Kidney glomerular epithelial cell (primary cell): ENCODE data around the gene SLC34A2.
"Not testable (repeated sequence)": the region's sequence is repeated elsewhere in the genome, so short reads cannot be mapped to it uniquely, and the experiment has no call there.

Experiments used
- DNase-seq: peaks from one replicate; lab custom pipeline; 2025; lab: John Stamatoyannopoulos, UW

SLC34A2 gene, protein sequence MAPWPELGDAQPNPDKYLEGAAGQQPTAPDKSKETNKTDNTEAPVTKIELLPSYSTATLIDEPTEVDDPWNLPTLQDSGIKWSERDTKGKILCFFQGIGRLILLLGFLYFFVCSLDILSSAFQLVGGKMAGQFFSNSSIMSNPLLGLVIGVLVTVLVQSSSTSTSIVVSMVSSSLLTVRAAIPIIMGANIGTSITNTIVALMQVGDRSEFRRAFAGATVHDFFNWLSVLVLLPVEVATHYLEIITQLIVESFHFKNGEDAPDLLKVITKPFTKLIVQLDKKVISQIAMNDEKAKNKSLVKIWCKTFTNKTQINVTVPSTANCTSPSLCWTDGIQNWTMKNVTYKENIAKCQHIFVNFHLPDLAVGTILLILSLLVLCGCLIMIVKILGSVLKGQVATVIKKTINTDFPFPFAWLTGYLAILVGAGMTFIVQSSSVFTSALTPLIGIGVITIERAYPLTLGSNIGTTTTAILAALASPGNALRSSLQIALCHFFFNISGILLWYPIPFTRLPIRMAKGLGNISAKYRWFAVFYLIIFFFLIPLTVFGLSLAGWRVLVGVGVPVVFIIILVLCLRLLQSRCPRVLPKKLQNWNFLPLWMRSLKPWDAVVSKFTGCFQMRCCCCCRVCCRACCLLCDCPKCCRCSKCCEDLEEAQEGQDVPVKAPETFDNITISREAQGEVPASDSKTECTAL

DNA sequence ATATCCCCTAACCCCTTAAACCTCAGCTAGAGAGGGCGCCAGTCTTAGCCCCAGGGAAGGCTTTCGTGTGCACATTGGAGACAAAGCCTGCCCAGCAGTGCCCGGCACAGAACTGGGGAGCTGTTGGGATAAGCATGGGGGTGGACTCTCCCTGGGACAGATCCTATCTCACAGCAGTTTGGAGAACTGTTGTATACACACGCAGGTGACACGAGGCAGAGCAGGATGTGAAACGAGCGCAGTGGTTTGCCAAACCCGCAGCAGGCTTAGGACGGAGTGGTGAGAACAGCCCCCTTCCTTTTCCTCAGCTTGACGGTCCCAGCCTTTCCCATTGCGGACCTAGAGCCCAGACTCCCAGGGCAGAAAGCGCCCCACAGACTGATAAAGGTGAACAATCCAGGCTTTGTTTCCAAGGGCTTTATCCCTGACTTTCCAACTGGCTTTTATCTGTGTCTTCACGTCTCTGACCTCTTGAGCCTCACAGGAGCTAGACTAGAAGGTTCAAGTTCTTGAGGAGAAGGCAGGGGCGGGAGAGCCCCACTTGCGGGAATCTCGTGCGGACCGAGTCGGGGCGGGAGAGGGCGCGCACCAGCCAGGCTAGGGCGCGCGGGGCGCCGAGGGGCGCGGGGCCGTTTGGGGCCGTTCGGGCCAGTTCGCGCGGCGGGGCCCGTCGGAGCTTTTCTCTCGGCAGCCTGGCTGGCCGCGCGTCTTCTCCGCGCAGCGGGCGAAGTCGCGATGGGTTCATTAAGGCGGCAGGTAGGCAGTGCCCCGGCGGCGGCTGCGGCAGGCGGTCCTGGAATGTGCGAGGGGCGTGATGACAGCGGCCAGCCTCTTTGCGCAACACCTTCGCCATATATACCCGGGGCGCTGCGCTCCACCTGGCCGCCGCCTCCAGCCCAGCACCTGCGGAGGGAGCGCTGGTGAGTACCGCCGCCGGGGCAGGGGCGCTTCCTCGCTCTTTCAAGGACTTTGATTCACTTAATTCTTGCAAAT lies at the start of gene SLC34A2:
Gene SLC34A2 (plus strand): TSS at position 881 of the 993 bp plus-strand sequence. CDS start 6,650 bp downstream, outside the sequence.
- no peak for DNase-seq

DNA sequence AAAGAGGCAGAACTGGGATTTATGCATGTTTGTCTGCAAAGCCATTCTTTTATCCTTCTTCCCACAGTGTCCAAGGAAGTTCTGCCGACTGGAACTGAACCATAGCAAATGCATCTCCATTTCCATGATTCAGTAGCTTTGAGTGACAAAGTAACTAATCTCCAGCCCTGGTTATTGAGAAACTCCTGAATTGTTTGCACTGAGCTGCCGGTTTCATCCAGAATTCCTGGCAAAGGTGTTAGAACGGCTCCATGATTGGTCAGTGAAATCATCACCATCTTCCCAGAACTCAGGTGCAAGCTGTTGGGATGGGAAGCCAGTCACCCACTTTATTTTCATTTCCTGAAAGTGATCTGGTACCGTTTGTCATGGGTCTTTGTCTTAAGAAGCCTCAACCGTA lies 47.0 kb upstream of the SLC34A2 start:
- DNase-seq = peak; percentile 55

DNA sequence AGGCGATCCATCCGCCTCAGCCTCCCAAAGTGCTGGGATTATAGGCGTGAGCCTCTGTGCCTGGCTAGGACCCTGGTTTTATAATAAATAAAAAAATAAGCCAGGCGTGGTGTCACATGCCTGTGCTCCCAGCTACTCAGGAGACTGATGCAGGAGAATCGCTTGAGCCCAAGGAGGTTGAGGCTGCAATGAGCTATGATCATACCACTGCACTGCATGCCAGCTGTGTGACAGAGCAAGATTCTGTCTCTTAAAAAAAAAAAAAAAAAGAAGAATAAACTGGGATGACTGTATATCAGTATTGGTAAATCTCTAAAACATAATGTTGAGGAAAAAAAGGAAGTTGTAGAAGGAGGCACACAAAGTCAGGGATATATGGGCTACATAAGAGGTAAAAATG lies 45.7 kb upstream of the SLC34A2 start:
- DNase-seq = no peak

DNA sequence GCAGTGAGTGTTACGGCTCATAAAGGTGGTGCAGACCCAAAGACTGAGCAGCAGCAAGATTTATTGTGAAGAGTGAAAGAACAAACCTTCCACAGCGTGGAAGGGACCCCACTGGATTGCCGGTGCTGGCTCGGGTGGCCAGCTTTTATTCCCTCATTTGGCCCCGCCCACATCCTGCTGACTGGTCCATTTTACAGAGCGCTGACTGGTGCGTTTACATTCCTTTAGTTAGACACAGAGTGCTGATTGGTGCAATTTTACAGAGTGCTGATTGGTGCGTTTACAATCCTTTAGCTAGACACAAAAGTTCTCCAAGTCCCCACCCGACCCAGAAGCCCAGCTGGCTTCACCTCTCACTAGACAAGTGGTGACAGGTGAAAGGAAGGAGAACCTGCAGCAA lies 42.0 kb upstream of the SLC34A2 start:
- DNase-seq = not testable (repeated sequence)

DNA sequence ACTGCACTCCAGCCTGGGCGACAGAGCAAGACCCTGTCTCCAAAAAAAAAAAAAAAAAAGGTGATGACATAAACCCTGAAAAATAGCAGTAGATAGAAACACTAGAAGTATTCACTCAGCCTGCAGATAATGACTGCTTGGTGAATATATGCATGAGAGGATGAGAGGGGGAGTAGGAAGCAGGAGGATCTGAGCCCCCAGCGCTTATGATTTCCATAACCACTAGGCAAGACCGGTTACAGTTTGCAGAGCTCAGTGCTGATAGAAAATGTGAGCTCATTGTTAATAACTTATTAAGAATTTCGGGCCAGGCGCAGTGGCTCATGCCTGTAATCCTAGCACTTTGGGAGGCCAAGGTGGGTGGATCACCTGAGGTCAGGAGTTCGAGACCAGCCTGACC lies 40.8 kb upstream of the SLC34A2 start:
- DNase-seq = no peak

DNA sequence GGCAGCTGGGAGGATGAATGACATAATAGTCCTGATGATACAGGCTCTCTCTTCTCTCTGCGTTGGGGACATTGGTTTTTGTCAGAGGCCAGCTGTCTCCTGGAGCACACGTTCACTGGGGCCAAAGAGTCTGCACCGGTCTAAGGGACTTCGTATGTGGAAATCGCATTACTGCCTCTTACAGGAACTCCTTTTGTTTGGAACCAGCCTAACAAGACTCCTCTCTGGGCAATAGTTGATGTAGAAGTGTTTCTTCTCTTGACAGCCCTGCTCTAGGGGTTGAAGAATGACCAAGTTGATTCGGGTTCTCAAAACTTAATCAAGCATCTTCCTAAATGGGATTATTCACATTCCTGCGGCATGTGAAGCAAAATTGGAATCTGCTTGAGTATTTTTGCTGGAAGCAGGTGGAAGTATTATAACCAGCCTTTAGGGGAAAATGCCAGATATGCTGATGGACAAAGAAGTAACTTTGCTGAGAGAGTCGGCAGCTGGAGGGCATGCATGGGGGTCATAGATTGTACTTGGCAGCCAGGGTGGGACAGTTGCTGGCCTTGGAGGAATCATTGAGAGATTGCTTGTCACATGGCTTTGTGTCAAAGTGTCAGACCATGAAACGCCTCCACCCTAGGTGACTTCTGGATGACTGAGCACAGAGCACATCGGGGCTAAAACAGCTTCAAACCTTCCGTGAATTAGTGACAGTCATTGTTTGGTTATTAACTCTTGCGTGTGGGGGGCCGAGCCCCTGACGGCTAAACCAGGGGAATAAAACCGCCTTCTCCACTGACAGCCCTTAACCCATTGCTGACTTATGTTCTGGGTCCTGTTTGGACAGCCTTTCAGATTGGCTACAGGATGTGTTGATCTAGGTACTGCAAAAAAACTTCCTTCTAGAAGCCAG lies 34.4 kb upstream of the SLC34A2 start:
- DNase-seq = peak; percentile 80

DNA sequence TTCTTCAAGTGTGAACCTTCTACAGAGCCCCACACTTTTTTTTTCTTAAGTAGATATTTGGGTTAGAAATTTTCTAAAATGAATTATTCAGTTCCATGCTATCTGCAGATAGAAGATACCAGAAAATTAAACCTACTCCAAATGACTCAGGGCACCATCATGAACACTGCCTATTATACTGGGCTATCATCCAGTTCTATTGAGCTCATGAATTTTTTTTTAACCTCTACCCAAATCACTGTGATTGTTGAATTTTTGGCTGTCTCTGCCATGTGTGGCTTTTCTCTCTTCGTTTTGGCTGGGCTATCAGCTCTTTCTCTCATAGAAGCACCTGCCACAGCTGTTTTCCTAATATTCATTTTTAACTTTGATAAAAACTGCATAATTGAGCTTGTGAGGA lies 31.0 kb upstream of the SLC34A2 start:
- no peak for DNase-seq

DNA sequence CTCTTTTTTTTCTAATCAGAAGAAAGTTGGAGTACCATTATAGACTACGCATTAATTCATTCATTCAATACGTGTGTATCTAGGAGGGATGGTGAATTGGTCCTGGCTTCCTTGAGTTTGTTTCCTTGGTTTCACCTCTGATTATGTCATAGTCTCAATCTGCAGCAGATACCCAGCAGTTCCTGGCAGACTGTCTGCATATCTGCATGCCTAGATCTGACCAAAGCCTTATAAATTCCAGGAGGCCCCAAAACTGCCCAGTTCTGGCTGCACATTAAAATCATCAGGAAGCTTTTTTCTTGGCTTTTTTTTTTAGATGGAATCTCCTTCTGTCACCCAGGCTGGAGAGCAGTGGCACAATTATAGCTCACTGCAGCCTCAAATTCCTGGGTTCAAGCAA lies 27.2 kb upstream of the SLC34A2 start:
- no peak for DNase-seq

DNA sequence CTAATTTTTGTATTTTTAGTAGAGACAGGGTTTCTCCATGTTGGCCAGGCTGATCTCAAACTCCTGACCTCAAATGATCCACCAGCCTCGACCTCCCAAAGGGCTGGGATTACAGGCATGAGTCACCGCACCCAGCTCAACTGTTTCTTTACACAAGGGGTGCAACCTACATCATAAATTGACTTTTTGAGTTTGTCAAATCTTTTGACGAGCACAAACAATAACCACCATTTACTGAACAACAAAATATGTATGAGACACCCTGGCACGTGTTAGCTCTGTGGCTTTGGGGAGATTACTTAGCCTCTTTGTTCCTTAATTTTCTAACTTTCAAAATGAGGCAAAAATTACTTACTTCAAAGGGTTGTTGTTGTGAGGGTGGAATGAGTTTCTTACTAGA lies 23.5 kb upstream of the SLC34A2 start:
- DNase-seq = no peak

DNA sequence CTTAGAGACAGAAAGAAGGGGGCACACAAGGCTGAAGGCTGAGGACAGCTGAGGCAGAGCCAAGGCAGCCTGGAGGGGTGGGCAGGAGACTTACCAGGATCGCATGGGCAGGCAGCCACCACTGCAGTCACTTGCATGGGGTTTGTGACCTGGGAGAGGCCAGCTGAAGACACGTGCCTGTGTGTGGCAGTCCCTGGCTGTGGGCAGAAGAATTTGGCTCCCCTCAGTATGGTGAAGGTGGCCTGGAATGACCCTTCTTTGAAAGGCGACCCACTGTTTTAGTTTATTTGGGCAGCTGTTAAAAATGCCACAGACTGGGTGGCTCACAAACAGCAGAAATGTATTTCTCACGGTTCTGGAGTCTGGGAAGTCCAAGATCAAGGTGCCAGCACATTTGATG lies 22.1 kb upstream of the SLC34A2 start:
- no peak for DNase-seq

DNA sequence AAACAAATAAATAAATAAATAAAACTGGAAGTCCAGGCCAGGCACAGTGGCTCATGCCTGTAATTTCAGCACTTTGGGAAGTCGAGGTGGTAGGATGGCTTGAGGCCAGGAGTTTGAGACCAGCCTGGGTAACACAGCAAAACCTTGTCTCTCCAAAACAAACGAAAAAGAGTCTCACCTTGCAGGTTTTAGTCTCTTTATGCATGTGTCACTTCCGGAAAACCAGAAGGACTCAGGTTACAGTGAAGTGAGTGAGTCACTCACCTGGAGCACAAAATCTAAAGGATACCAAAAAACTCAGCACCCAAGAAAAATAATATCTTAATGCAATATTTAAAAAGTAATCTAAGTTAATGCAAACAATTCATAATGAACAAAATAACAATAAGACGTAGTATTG lies 20.1 kb upstream of the SLC34A2 start:
- DNase-seq = no peak

DNA sequence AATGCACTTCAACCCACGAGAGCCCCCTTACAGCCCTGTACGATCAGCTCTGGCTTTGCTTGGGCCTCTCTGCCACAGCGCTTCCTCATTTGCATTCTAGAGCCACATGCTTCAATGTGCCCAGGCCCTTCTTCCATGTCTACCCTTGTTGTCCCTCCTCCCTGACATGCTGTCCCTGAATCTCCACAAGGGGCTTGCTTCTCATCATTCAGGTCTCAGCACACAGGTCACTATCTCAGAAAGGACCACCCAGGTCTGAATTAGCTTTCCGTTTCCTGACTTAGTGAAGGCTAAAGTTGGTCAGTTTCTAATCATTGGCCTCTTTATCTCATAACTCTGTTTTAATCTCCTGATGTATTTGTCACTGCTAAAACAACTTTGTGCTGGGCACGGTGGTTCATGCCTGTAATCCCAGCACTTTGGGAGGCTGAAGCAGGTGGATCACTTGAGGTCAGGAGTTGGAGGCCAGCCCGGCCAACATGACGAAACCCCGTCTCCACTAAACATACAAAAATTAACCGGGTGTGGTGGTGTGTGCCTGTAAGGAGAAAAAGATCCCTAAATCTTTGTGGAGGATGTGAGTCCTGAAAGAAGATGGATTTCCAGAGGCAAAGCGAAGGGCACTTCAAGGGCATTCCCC lies 17.9 kb upstream of the SLC34A2 start:
- DNase-seq = no peak

DNA sequence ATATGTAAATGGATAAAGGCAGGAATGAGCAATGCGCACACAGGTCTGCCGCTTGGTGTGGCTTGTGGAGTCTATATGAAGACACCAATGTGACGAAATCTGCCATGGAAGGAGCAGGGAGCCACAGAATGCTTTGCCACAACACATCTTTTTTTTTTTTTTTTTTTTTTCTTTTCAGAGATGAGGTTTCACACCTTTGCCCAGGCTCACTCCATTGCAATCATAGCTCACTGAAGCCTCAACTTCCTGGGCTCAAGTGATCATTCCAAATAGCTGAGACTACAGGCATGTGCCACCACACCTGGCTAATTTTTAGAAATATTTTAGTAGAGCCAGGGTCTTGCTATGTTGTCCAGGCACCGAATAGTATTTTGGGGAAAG lies 17.4 kb upstream of the SLC34A2 start:
- no peak for DNase-seq

DNA sequence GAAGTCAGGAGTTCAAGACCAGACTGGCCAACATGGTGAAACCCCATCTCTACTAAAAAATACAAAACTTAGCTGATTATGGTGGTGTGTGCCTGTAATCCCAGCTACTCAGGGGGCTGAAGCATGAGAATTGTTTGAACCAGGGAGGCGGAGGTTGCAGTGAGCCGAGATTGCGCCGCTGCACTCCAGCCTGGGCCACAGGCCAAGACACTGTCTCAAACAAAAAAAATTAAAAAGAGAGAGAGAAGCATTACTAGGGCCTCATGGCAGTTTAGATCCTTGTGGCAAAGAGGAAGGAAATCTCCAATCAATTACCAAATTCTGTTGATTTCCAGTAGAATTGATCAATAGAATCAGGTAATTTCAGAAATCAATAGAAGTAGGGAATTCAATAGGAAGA lies 16.8 kb upstream of the SLC34A2 start:
- DNase-seq = no peak

DNA sequence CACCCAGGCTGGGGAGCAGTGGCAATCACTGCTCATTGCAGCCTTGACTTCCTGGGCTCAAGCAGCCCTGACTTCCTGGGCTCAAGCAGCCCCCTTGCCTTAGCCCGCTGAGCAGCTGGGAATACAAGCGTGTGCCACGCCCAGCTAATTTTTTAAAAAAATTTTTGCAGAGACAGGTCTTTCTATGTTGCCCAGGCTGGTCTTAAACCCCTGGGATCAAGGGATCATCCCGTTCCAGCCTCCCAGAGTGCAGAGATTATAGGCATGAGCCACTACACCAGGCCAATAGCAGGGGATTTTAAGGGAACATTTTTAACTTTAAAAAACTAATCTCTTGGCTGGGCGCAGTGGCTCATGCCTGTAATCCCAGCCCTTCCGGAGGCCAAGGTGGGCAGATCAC lies 5.3 kb upstream of the SLC34A2 start:
- DNase-seq = no peak

DNA sequence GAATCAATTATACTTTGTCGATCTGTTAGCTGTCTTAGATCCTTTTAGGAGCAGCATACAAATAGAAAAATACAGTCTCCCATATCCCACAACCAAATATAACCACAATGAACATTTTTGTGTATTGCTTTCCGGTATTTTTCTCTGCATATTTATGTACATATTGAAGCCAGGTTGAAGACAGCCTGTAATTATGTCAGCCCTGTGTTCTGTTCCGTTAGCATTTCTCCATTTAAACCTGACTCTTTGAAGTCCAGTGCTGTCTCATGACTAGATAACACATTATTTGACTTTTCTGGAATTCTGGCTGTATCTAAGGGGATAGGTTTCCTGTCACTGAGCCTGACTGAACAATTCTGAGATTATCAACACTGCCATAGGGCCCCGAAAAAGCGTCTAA lies 4.0 kb upstream of the SLC34A2 start:
- peak; percentile 53 for DNase-seq

DNA sequence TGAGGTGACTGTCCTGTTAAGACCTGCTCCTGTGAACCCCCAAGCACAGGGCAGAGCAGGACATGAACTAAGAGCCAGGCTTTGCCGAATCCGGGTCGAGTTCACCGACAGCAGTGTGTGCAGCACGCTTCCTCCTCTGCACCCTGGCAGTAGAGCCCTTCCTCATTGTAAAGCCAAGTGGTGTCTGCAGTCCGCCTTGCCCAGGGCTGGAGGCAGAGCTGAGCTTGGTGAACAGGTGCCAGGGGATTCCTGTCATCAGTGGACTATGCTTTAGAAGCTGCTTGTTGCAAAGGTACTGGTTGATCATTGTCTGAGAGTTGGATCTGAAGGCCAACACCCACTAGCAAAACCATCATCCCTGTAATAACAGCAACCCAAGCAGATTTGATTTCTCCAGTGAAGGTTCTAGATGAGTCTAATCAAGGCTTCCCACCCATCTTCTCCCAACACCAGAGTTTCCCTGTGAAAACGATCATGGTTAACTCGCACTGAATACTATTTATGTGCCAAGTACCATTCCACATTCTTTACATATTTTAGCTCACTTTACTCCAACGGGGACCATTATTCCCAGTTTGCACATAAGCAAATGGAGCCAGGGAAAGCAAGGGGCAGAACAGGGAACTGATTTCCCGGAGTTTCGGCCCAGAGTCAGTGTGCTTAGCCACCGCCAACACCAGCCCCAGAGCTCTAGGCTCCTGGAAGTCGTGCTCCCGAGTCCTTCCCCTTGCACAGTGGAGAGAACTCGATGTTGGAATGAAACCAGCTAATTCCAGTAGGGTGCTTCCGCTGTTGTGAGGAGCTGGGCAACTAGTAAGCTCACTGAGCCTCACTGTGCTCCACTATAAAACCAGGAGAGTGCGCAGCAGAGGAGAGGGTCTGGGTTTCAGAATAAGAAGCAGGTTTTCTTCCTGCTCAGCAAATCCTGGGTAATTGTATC lies 1.4 kb upstream of the SLC34A2 start:
- DNase-seq = no peak

DNA sequence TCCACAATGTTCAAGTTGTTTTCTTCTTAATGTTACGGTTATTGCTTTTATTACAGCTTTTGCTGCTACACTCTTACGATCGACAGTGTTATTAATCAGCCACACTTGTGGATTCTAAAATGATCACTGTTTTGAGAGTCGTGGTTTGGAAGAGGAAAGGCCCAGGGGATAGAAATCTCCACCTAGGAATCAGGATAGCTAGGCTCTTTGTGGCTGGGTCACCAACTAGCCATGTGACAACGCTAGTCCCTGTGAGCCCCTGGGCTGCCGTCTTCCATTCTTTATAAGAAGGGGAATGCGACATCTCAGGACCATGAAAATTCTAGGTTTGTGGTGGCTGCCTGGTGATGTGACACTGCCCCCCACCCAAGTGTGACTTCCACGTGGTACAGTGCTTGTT lies 380 bp downstream of the SLC34A2 start:
- DNase-seq = no peak

DNA sequence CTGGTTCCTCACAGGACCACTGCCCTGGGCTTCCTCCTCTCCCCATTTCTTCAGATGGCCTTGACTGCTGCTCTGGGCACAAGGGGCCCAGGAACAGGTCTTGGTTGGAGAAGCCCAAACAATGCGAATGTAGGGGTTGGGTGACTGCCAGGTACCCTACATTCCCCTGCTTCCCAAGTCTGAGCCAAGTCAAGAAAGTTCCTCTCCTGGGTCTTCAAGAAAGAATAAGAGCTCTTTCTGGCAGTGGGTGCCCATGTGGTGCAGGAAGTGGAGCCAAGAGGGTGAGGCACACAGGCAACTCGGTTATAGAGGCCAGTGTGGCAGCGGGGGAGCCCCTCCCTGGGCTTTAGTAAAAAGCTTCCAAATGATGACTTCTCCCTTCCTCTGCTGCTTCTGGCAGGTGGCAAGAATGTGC lies 2.7 kb downstream of the SLC34A2 start:
- no peak for DNase-seq

DNA sequence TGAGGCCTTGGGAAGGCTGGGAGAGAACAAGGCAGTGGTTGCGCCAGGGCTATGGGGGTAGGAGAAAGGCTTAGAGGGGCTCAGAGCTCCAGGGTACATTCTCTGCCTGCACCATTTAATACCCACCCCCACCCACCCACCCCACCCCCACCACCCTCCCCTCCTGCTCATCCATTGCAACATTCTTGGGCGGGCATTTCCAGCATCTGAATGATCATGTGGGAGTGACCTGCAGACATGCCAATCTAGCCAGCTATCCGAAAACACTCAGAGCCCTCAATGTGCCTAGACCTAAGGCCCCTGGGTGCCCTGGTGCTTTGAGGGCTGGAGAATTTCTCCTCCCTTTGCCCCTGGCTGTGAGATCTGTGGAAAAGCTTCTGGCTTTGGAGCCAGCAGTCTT lies 3.1 kb downstream of the SLC34A2 start:
- DNase-seq = no peak
